GM12878 (cell line): ENCODE results near the gene ASB6. TPM values are rescaled to one million over a fixed set of nuclear protein-coding genes. Genes with fewer than 3 reads are reported as not detected.

Experiments
- ATF7 ChIP-seq: fragments of 450-650 bp; IDR thresholded peaks from 2 replicates; pipeline ENCODE4 v1.6.1; 2016; ENCODE audit warnings: low read depth, mild to moderate bottlenecking
- BACH1 ChIP-seq: fragments of 450-650 bp; IDR thresholded peaks from 2 replicates; pipeline ENCODE4 v1.6.1; 2017; ENCODE audit warnings: mild to moderate bottlenecking, borderline replicate concordance
- BCL11A ChIP-seq: IDR thresholded peaks from 2 replicates; pipeline ENCODE4 v1.6.1; 2011; ENCODE audit warnings: low read depth, low read length
- CHD2 ChIP-seq: IDR thresholded peaks from 2 replicates; pipeline ENCODE4 v1.6.1; 2011; ENCODE audit warnings: low read depth, low read length, improper control_type of control experiment, borderline replicate concordance
- DPF2 ChIP-seq: fragments of 450-650 bp; IDR thresholded peaks from 2 replicates; pipeline ENCODE4 v1.6.1; 2017; ENCODE audit warnings: mild to moderate bottlenecking
- EED ChIP-seq: sonication (generic); IDR thresholded peaks from 2 replicates; pipeline ENCODE4 v1.6.1; 2016; ENCODE audit warnings: antibody characterized with exemption, low read depth
- EGR1 ChIP-seq, 2 experiments: IDR thresholded peaks; 1 replicate in 1 of 2; 2 replicates in 1 of 2; pipeline ENCODE4 v1.6.1; 2011 to 2012; ENCODE audit warnings: low read depth in 2 of 2, low read length in 2 of 2, borderline replicate concordance in 1 of 2, mild to moderate bottlenecking in 1 of 2, moderate library complexity in 1 of 2
- FOXK2 ChIP-seq: fragments of 450-650 bp; IDR thresholded peaks from 2 replicates; pipeline ENCODE4 v1.6.1; 2017; ENCODE audit warnings: mild to moderate bottlenecking, moderate library complexity
- HDGF ChIP-seq: fragments of 450-650 bp; IDR thresholded peaks from 2 replicates; pipeline ENCODE4 v1.6.1; 2016; ENCODE audit warnings: antibody characterized with exemption
- IKZF1 ChIP-seq: fragments of 450-650 bp; conservative IDR thresholded peaks from 2 replicates; pipeline ENCODE4 v1.6.1; 2017; ENCODE audit warnings: antibody characterized with exemption, mild to moderate bottlenecking
- NKRF ChIP-seq: fragments of 450-650 bp; conservative IDR thresholded peaks from 2 replicates; pipeline ENCODE4 v1.6.1; 2017; ENCODE audit warnings: mild to moderate bottlenecking, moderate library complexity
- PAX5 ChIP-seq: IDR thresholded peaks from 2 replicates; pipeline ENCODE4 v1.6.1; 2011; ENCODE audit warnings: low read depth, low read length, borderline replicate concordance
- RB1 ChIP-seq: fragments of 450-650 bp; formaldehyde crosslinking; IDR thresholded peaks from 2 replicates; pipeline ENCODE4 v1.6.1; 2017; ENCODE audit warnings: mild to moderate bottlenecking, borderline replicate concordance
- RELB ChIP-seq: fragments of 450-650 bp; IDR thresholded peaks from 2 replicates; pipeline ENCODE4 v1.6.1; 2017; ENCODE audit warnings: low read depth, mild to moderate bottlenecking, moderate library complexity
- SMAD5 ChIP-seq: IDR thresholded peaks from 2 replicates; pipeline ENCODE4 v1.6.1; 2016; ENCODE audit warnings: antibody characterized with exemption, low read depth
- SMARCA5 ChIP-seq: fragments of 450-650 bp; IDR thresholded peaks from 2 replicates; pipeline ENCODE4 v1.6.1; 2017; ENCODE audit warnings: mild to moderate bottlenecking
- TBL1XR1 ChIP-seq: IDR thresholded peaks from 2 replicates; pipeline ENCODE4 v1.6.1; 2012; ENCODE audit warnings: low read depth, low read length, improper control_type of control experiment
- TCF12 ChIP-seq: IDR thresholded peaks from 2 replicates; pipeline ENCODE4 v1.6.1; 2011; ENCODE audit warnings: low read depth, mild to moderate bottlenecking, low read length
- ZNF207 ChIP-seq: fragments of 450-650 bp; IDR thresholded peaks from 2 replicates; pipeline ENCODE4 v1.6.1; 2014; ENCODE audit warnings: antibody characterized with exemption, mild to moderate bottlenecking, borderline replicate concordance
- ZNF687 ChIP-seq: fragments of 450-650 bp; IDR thresholded peaks from 2 replicates; pipeline ENCODE4 v1.6.1; 2017; ENCODE audit warnings: mild to moderate bottlenecking, moderate library complexity
- polyA plus RNA-seq, 11 experiments: library from polyadenylated mRNA; depleted of rRNA in 4 of 11; unstranded in 6 of 11; stranded (reverse) in 5 of 11; fragments of >200 nt; fragmentation: Nextera tagmentation in 4 of 11; fragmentation: Illumina TruSeq in 1 of 11; extraction: Ambion mirVana in 4 of 11; extraction: Trizol in 1 of 11; gene quantifications; 1 replicate in 1 of 11; 2 replicates in 10 of 11; pipeline versions ENCODE4 v1.2.1 to v1.2.3, GENCODE V29; 2011 to 2016; ENCODE audit warnings: inconsistent platforms in 2 of 11, missing spikeins in 2 of 11, low read depth in 1 of 11
- total RNA-seq, 4 experiments: library from RNA; depleted of rRNA in 3 of 4; stranded (reverse); fragments of >200 nt in 3 of 4; fragmentation: Illumina TruSeq in 1 of 4; extraction: Trizol in 1 of 4; gene quantifications; 2 replicates each; pipeline versions ENCODE4 v1.2.1 to v1.2.3, GENCODE V29; 2013 to 2021
- TF ChIP-seq, protein P1 (sequence below): fragments of 450-650 bp; IDR thresholded peaks from 2 replicates; pipeline ENCODE4 v1.6.1; 2017; ENCODE audit warnings: mild to moderate bottlenecking

ASB6 gene
- total and polyA plus RNA-seq, 10 of the 15 experiments (the other 5 are each of a cell fraction or from before 2014, with no cell fraction given): 0.80 to 18.2 (median 9.9) TPM

- TF ChIP-seq, protein P1, sequence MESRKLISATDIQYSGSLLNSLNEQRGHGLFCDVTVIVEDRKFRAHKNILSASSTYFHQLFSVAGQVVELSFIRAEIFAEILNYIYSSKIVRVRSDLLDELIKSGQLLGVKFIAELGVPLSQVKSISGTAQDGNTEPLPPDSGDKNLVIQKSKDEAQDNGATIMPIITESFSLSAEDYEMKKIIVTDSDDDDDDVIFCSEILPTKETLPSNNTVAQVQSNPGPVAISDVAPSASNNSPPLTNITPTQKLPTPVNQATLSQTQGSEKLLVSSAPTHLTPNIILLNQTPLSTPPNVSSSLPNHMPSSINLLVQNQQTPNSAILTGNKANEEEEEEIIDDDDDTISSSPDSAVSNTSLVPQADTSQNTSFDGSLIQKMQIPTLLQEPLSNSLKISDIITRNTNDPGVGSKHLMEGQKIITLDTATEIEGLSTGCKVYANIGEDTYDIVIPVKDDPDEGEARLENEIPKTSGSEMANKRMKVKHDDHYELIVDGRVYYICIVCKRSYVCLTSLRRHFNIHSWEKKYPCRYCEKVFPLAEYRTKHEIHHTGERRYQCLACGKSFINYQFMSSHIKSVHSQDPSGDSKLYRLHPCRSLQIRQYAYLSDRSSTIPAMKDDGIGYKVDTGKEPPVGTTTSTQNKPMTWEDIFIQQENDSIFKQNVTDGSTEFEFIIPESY: no peak
- TF ChIP-seq EED (peak; percentile 55; the same call in 1 of the 2 replicates), RB1 (0 out of 2 replicates have a peak, but pooled peaks have one; percentile 43), TBL1XR1 (peak; percentile 42; the same call in 1 of the 2 replicates), ATF7 (no peak), PAX5 (peak; percentile 48; the same call in 1 of the 2 replicates), BCL11A (no peak), BACH1 (no peak), CHD2 (no peak), SMAD5 (no peak), RELB (peak; percentile 43; the same call in 1 of the 2 replicates), ZNF687 (peak; percentile 17; the same call in 1 of the 2 replicates), HDGF (peak; percentile 64; the same call in 1 of the 2 replicates), ZNF207 (0 out of 2 replicates have a peak, but pooled peaks have one; percentile 41), FOXK2 (no peak), NKRF (0 out of 2 replicates have a peak, but pooled peaks have one; percentile 12), IKZF1 (peak; percentile 76), SMARCA5 (peak; percentile 68; the same call in 1 of the 2 replicates), TCF12 (0 out of 2 replicates have a peak, but pooled peaks have one; percentile 39), EGR1 (IDR thresholded peaks at IDR 0.05; ENCODE audit: borderline replicate concordance in 1 of 2, low read depth in 2 of 2, low read length in 2 of 2) (peak in 1 of 2 experiments; percentile 41; a peak in 1 of 3 replicates), DPF2 (peak; percentile 61)
These were observed 44.4 kb downstream of the ASB6 start (continued) for GRCh38 chr9:129597355-129598088.
